ENCODE results near the gene UPK3B.
A peak's percentile ranks its signal among the peaks of the same experiment; 100 is the strongest.
"Not testable (repeated sequence)": the region's sequence is repeated elsewhere in the genome, so short reads cannot be mapped to it uniquely, and the experiment has no call there.

UPK3B gene

DNA sequence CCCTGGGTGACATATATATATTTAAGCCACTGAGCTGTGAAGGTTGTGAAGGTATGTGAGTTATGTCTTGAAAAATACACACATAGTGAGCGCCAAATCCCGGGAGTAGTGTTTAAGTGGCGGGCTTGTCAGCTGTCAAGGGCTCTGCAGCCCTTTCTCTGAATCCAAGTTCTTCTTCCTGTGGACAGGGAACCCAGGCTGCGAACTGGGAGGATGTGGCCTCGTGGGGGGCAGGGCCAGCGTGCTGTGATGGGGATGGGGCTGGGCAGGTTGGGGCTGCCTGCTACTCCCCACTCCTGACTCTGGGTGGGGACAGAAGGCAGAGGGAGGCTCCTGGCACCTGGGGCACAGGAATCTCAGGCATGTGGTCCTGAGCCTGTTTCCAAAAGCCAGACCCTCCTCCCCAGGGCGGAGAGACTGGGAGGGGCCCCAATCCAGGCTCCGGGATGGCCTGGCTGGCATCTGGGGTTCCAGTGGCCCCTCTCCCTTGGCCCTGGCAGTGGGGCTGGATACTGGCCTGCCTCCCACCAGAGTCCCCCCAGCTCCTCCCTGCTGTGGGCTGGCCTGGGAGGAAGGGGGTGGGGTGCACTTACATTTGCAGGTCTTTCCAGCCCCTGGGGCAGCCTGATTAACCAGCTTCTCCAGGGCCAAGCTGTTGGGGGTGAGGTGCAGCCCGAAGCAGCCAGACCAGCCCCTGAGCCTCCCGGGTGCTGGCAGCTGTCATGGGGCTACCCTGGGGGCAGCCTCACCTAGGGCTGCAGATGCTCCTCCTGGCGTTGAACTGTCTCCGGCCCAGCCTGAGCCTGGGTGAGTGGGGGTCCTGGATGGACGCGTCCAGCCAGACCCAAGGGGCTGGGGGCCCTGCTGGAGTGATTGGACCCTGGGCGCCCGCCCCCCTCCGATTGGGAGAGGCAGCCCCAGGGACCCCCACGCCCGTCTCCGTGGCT is at the start of gene UPK3B:
UPK3B (plus strand) TSS at position 622 of the 947 bp plus-strand sequence; CDS start at position 723, 101 bp downstream.
- no peak for DNase-seq (ENCODE audit: low read depth in 2 of 2)

DNA sequence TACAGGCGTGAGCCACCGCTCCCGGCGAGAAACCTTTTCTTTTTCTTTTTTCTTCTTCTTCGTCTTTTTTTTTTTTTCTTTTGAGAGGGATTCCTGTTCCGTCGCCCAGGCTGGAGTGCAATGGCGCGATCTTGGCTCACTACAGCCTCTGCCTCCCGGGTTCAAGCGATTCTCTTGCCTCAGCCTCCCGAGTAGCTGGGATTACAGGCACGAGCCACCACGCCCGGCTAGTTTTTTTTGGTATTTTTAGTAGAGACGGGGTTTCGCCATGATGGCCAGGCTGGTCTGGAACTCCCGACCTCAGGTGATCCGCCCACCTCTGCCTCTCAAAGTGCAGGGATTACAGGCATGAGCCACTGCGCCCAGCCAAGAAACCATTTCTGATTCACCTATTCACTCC is 49.6 kb upstream of the UPK3B start:
- DNase-seq (ENCODE audit: low read depth in 2 of 2): not testable (repeated sequence)

DNA sequence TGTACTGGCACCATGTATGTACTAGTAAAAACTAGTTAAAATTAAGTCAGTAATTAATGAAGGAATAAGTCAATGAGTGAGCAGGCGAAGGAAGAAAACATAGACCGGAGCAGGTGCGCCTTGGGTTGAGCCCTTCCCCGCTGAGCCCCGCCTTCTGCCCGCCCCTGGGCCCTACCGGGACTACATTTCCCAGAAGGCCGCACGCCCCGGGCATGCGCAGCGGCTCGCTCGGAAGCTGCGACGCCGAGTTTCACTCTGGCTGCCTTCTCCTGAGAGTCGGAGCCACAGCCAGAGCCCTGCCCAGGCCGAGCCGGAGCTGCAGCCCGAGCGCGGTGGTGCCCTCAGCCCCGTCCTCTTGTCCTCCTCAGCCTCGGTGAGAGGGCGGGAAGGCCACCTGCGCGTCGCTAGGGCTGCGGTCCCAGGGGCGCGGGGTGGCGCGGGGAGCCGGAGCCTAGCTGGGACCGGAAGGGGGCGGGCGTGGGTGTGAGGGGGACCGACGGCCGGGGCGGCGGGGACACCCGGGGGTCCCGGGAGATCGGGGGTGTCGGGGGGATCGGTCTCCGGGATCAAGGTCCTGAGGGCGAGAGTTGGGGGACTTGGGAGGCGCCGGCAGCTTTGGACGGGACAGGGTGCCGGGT is 48.8 kb upstream of the UPK3B start, which contains the start of gene DTX2:
DTX2 (plus strand) TSS at position 246 of the 638 bp plus-strand sequence. CDS start 18,801 bp downstream, outside the sequence.
- not testable (repeated sequence) for DNase-seq (ENCODE audit: low read depth in 2 of 2)

DNA sequence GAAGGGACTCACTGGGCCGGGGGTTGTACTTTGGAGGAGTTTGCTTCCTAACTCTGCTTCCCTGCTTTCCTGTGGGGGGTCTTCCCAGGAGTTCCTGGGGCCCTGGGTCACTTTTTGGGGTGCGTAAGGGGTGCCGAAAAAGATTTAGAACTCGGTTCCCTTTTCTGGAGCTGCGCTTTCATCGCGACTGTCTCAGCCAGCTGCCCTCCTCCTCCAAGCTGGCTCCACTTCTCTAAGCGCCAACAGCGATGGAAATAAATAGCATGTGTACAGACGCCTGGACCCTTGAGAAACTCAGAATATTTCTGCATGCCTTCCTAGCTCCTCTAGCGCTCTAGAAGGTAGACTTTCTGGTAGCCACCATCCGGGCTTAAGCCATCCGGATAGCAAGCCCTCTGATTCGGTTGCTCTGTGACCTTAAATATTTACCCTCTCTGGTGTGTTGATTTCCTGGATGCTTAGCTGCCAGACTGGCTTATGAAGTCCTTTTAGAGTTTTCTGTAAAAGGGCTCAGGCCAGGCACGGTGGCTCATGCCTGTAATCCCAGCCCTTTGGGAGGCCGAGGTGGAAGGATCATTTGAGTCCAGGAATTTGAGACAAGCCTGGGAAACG is 48.0 kb upstream of the UPK3B start:
- not testable (repeated sequence) for DNase-seq (ENCODE audit: low read depth in 2 of 2)

DNA sequence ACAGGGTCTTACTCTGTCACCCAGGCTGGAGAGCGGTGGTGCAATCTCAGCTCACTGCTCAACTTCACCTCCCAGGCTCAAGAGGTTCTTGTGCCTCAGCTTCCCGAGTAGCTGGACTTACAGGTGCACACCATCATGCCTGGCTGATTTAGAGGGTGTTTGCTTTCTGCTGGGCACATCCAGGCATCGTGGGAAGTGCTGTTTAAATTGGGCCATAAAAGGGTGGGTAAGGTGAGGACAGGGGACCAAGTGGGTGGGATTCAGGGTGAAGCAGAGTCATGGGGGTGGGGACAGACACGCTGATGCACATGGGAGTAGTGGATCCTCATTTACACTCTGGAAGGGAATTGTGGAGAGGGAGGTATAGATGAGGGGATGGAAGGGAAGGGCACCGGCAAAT is 45.4 kb upstream of the UPK3B start:
- DNase-seq (ENCODE audit: low read depth in 2 of 2): not testable (repeated sequence)

DNA sequence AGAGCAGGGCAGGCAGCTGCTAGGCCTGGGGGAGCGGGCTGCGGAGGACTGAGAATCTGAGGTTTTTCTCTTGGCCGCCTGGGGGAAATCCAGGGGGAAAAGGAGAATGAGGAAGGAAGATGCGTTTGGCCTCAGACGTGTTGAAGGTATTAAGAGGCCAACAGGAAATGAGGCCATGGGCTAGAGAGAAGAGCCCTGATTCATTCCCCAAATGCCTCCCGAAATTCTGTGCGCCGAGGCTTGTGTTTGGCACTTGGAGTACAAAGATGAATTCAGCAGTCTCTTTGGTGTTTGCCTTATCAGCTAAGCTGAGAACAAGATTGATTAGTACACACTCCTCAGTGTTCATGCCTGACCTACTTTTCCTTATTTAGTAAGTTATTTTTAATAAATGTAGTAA is 44.4 kb upstream of the UPK3B start:
- DNase-seq (ENCODE audit: low read depth in 2 of 2): not testable (repeated sequence)

DNA sequence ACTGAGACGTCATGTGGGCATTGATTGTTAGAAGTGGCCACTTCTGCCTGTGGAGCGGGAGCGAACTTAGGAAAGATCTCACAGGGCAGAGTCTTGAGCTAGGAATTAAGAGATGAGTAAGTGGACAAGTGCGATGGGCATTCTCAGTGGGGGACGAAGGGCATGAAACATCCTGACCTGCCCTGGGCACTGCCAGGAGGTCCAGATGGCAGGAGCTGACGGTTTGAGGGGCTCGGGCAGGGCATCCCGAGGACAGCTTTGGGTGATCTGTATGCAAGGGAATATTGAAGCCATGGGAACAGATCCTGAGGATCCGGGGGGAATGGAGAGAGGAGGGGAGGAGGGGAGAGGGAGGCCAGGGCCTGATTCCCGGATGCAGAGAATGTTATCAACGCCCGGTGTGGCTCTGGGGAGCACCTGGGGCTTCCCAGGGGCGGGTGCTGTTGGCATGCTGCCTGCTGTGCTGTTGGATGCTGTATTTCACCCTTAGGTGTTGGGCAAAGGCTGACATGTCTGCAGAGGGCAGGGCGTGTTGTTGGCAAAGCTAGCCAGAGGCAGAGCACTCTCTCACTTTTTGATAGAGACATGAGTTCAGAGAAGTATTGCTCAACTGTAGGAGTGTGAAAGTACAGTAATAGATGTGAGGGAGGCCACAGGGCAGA is 42.5 kb upstream of the UPK3B start:
- not testable (repeated sequence) for DNase-seq (ENCODE audit: low read depth in 2 of 2)

DNA sequence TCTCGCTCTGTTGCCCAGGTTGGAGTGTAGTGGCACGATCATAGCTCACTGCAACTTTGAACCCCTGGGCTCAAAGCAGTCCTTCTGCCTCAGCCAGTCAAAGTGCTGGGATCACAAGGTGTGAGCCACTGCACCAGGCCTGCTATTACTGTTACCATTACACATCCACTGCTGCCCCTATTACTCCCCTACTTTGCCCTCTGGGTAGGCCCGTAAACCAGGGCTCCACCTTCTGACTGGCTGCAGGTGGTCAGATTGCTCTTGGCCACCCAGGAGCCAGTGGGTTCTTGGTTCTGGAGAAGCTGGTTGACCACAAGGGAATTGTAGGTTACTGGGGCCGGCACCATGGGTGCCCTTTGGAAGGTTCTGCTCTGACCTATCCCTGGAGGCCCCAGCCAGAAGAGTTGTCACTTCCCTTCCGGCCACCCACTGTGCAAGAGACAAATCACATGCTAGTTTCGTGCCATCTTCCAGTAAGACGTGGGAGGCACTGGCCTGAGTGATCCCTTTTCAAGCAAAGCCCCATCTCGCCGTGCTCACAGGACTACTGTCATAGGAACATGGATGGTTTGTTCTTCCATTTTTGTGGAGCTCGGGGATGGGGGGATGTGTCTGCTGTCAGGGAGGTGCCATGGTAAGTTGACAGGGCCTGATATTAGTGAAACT is 38.7 kb upstream of the UPK3B start:
- DNase-seq (ENCODE audit: low read depth in 2 of 2): not testable (repeated sequence)

DNA sequence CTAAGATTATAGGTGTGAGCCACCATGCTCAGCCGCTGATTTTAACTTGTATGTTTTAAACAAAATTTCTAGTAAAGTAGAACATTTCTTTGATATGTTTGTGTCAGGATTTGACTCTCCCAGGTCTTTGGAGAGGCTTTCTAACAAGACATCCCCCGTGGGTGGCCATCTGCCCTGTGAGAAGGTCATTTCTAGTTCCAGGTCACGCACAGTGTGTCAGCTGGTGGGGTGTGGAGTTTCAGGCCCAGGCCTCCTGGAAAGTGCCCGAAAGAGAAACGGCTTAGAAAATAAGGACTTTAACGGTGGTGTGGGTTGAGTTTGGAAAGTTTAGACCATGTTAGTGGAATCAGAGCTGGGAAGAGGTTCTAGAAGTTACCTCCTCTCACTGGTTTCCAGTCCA is 37.3 kb upstream of the UPK3B start:
- DNase-seq (ENCODE audit: low read depth in 2 of 2): not testable (repeated sequence)

DNA sequence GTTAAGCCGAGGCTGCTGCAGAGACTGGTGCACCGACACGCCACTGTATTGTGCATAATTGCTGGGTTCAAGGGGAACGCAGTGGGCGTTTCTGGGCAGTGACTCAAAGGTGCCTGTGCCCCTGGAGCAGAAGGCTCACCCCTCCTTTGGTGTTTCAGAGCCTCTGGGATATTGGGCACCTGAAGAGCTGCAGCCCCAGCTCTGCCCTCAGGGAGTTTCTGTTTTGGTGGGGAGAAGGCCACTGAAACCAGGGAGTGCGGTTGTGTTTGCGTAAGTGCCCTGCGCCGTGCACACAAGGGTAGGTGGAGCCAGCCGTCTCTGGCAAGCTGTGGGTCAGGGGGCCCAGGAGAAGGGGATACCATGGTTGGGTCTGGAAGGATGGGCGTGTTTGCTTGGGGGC is 34.1 kb upstream of the UPK3B start:
- DNase-seq (ENCODE audit: low read depth in 2 of 2): not testable (repeated sequence)

DNA sequence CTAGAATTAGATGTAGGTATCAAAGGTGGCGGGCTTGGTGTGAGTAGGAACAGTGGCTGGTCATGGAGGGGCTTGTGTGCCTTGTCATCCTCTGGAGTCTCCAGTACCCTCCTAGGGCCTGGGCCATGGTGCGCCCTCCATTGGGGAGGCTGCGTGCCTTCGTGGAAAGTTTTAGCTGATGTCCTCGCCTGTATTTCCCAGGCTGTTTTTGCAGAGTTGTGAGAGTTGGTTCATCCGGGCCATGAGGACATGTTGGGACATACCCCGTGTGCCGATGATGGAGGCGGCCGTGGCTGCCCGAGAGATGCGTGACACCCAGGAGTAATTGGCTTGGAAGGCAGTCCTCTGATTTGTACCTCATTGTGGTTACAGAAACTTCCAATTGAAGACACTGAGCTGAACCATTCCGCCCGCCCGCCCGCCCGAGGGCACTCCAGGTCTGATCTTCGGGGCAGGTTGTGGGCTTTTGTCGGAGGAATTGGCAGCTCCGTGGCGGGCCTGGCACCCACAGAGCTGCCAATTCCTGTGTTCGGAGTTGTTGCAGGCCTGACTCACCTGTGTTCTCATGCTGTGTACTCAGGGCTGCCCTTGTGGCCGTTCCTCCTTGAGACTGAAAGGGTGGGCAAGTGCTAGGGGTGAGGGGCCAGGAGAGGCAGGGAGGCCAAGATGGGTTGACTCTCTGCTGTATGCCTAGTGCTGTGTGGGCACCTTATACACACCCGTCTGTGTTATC is 33.4 kb upstream of the UPK3B start:
- DNase-seq (ENCODE audit: low read depth in 2 of 2): not testable (repeated sequence)

DNA sequence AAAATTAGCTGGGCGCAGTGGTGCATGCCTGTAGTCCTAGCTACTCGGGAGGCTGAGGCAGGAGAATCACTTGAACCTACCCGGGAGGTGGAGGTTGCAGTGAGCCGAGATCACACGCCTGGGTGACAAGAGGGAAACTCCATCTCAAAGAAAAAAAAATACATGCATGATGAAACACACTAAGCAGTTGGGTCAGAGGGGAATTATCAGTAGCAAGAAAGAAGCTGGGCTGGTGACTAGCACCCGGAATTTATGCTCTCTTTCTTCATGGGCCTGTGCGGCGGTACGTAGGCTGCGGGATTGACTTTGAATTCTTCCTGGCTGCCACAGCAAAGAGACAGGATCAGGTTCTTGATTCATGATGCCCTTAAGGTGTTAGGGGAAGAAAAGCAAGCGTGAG is 30.7 kb upstream of the UPK3B start:
- DNase-seq (ENCODE audit: low read depth in 2 of 2): not testable (repeated sequence)

DNA sequence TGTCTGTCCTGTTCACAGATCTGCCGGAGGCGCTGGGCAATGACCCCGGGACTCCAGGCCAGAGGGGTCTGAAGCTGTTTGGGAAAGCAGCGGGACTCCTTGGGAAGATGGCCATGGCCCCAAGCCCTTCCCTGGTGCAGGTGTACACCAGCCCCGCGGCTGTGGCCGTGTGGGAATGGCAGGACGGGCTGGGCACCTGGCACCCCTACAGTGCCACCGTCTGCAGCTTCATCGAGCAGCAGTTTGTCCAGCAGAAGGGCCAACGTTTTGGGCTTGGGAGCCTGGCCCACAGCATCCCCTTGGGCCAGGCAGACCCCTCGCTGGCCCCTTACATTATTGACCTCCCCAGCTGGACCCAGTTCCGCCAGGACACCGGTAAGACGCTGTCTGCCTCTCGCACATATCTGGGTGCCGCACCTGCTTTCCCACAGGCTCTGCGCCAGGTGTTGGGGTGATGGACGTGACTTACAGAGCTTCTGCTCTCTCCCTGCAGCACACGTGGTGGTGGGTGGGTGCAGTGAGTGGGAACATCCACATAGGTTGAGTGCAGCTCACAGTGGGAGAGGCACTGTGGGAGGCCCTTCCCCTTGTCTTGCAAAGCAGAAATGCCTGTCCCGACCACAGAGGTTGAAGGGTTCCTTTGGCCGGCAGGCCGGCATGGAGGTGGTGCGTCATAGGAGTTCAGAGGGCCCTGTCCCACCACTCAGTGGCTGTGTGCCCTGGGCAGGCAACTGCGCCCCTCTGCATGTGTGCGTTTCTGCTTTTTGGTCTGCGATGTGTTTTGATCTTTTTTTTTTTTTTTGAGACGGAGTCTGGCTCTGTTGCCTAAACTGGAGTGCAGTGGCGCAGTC is 29.7 kb upstream of the UPK3B start:
- DNase-seq (ENCODE audit: low read depth in 2 of 2): not testable (repeated sequence)

DNA sequence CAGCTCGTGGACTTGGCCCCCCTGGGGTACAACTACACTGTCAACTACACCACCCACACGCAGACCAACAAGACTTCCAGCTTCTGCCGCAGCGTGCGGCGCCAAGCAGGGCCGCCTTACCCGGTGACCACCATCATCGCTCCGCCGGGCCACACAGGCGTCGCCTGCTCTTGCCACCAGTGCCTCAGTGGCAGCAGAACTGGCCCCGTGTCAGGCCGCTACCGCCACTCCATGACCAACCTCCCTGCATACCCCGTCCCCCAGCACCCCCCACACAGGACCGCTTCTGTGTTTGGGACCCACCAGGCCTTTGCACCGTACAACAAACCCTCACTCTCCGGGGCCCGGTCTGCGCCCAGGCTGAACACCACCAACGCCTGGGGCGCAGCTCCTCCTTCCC is 27.7 kb upstream of the UPK3B start:
- not testable (repeated sequence) for DNase-seq (ENCODE audit: low read depth in 2 of 2)

DNA sequence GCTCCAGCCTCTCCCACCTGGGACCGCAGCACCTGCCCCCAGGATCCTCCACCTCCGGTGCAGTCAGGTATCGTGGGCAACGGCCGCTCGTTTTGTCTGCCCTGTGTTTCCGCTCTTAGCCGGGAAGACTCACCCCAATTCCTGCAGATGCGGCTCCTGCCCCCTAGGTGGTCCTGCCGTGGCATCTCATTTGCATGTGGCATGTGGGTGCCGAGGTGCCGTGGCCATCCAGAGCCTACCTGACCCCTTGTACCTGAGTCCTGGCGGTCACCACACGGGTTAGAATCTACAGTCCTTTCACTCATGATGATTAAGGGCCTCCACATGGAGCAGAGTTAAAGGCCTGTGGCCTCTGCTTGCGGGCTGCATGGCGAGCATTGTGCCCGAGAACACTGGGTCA is 27.3 kb upstream of the UPK3B start:
- not testable (repeated sequence) for DNase-seq (ENCODE audit: low read depth in 2 of 2)

DNA sequence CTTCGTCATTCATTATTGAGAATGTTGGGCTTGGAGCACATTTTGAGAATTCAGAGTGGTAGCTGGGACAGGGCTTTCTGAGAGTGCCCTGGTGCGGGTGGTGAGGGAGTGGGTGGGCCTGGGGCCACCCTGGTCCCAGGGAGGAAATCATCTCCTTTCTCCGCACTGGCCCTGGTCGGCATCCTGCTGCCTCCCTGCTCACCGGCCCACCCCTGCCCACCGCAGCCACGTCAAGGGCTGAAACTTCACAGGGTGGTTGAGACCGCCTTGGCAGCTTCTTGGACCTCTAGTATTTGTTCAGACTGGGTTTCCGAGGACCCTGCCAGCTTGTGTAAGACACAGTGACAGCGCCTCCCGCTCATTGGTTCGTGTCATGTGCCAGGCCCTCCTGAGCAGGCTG is 25.9 kb upstream of the UPK3B start:
- not testable (repeated sequence) for DNase-seq (ENCODE audit: low read depth in 2 of 2)

DNA sequence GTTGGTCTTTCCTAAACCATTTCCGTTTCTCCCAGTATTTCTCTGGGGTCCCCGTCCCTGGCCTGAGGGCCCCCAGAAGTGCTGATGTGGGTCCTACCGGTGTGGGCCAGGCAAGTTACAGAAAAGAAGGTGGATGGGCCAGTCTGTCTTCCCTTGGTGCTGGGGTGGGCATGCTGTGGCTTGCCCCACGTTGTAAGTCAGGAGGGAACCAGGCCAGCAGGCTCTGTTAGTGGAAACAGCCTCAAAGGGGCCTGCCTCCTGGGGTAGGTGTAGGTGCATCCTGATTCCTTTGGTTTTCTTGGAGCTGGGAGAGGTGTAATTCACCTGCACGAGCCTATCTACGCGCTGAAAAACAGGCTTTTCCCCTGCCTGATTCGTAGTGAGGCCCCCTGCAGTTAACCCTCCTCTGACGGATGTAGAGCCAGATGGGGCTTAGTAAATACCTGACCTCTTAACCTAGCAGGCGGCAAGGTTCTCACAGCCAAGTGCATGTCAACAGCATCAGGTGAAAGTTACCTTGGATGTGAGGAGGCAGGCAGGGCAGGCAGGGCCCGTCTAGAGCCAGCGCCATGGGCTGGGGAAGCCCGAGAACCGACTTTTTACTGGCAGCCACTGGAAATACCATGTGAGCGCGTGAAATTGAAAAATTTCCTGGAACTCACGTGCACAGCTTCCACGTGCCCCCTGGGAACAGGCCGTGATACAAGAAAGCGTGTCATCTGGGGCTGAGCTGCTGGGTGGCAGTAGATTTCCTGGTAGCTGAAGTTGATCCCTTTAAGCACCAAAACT is 24.3 kb upstream of the UPK3B start:
- DNase-seq (ENCODE audit: low read depth in 2 of 2): not testable (repeated sequence)

DNA sequence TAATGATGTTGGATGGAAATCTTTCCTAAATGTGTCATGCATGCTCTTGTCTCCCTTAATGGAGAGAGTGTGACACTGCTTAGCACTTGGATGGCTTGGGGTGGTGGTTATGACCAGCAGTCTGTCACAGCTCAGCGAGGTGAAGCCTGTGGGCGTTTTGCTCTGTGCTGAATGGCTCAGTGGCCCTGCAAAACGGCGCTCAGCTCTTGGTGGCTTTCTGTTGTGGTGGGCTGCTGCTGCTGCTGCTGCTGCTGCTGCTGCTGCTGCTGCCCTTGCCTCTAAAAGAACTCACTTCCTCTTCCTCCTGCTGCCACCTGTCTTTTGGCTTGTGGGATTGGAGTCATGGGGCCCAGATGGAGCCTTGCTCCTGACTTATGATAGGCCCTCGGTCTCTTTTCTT is 23.7 kb upstream of the UPK3B start:
- peak; percentile 9 to 15 for DNase-seq (ENCODE audit: low read depth in 2 of 2)

DNA sequence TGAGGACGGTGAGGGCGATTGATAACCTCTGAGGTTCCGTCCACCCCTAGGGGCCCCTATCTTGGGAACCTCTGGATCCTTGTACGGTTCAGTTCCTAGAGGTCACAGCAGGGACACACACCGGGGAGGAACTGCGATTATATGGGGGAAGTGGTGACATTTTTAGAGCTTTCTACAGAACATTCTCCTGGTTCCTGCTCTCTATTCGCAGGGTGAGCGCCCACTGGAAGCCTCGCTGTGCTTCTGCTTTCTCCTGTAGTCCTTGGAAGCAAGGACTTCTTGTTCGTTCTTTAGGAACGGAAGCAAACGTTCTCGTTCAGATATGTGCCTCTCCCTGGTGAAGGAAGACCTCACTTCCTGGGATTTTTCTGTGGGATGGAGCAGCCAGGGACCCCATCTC is 22.4 kb upstream of the UPK3B start:
- not testable (repeated sequence) for DNase-seq (ENCODE audit: low read depth in 2 of 2)

All from activated CD4-positive, alpha-beta T cell treated with anti-CD3 and anti-CD28 coated beads for 24 hours (primary cell).